ENCODE measurements around the gene RDH11.

DNA sequence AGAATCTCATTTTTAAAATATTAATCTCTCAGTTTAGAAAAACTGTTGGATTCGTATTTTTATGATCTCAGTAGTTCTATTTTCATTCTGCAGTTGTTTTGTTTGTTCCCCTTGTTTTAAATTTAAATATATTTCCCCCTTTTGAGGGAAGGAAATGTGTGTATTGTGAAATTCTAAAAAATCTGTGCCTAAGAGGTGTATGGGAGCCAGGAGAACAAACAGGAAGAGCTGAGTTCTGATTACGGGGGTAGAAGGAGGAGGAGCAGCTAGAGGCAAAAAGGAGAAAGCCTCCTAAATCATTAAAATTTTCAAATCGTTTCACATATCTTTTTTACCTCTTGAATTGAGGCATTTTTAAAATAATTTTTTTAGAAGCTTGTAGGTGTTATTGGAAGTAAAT is 8.4 kb upstream of the RDH11 start:
- TF ChIP-seq CTCF (conservative IDR thresholded peaks at IDR 0.05; ENCODE audit: low read length) = no peak
- TF ChIP-seq EZH2phosphoT487 (IDR thresholded peaks at IDR 0.05; ENCODE audit: borderline replicate concordance) = no peak
